Measurements from ENCODE around the gene SGPP2. TPM values are rescaled to one million over a fixed set of nuclear protein-coding genes. Genes with fewer than 3 reads are reported as not detected.

Gene SGPP2
- total RNA-seq, 1 experiment from 2014 or later: not detected

GRCh38 chr2:222427646-222428301 is 3.4 kb downstream of the SGPP2 start:
- Histone ChIP-seq H2AK5ac (ENCODE audit: insufficient read length, low read length) (no peak overlapping the region), H2BK12ac (ENCODE audit: insufficient read length, low read depth, low read length) (no peak overlapping the region), H3K23ac (ENCODE audit: insufficient read length, low read depth, low read length) (no peak overlapping the region), H2BK15ac (ENCODE audit: low read depth, low read length) (no peak overlapping the region), H3K56ac (ENCODE audit: insufficient read length, low read depth, low read length) (no peak overlapping the region), H3K4ac (ENCODE audit: low read depth, low read length) (no peak overlapping the region), H2BK5ac (ENCODE audit: insufficient read length, low read length) (no peak overlapping the region), H4K5ac (ENCODE audit: insufficient read length, low read depth, low read length) (no peak overlapping the region), H3K18ac (ENCODE audit: insufficient read length, low read depth, low read length) (no peak overlapping the region), H3K9ac (ENCODE audit: extremely low read depth, insufficient read length, low read length) (no peak overlapping the region), H3K4me1 (ENCODE audit: insufficient read depth, low read length) (no peaks in the 10 kb centered on the region), H3T11ph (ENCODE audit: low read length) (no peak overlapping the region), H3K23me2 (ENCODE audit: insufficient read length, low read depth, low read length, poor library complexity, severe bottlenecking) (peaks cover 8% of the 10 kb centered on the region), H3K4me2 (ENCODE audit: insufficient read depth, insufficient read length, low read length) (no peak overlapping the region), H3K79me1 (ENCODE audit: insufficient read depth, low read depth, low read length, poor library complexity, severe bottlenecking) (no peaks in the 10 kb centered on the region), H2BK20ac (ENCODE audit: low read depth, low read length, poor library complexity, severe bottlenecking) (no peak overlapping the region), H3K27me3 (ENCODE audit: insufficient read depth, low read length) (peaks cover 60% of the 10 kb centered on the region), H3K27ac (ENCODE audit: insufficient read length, low read depth, low read length) (no peak overlapping the region), H3K79me2 (ENCODE audit: insufficient read depth, low read length) (no peaks in the 10 kb centered on the region), H2BK120ac (ENCODE audit: low read depth, low read length, poor library complexity, severe bottlenecking) (no peak overlapping the region), H2AFZ (ENCODE audit: low read length) (no peak overlapping the region), H3K14ac (ENCODE audit: insufficient read depth, low read length) (no peak overlapping the region), H4K8ac (replicated peaks; ENCODE audit: insufficient read length, low read depth, low read length) (no peak overlapping the region), H4K20me1 (ENCODE audit: control insufficient read depth, insufficient read depth, insufficient read length) (peaks cover 2% of the 10 kb centered on the region), H4K91ac (ENCODE audit: insufficient read length, low read depth, low read length) (no peak overlapping the region), H3K9me3 (ENCODE audit: control insufficient read depth, low read depth, low read length) (no peaks in the 10 kb centered on the region)
- WGBS (ENCODE audit: extremely low coverage, insufficient read length, low lambda C conversion rate): no CpG with 5 or more reads among the region's 3 CpGs
- peaks cover 17 to 22% of the 10 kb centered on the region in 2 experiments for H3K4me1 Mint-ChIP-seq
- no peaks in the 10 kb centered on the region; a peak in 3 of 5 replicates for H3K9me3 Mint-ChIP-seq
- no peaks in the 10 kb centered on the region for H3K36me3 Mint-ChIP-seq (ENCODE audit: insufficient read depth in 1 of 3, low read depth in 3 of 3)
- DNase-seq: no peak
- no peak for TF ChIP-seq CTCF (conservative IDR thresholded peaks at IDR 0.05)
- no peak overlapping the region for H3K27ac Mint-ChIP-seq
- peaks cover 95% of the 10 kb centered on the region for H3K27me3 Mint-ChIP-seq (ENCODE audit: low read depth)
- no peak overlapping the region for H3K4me3 Mint-ChIP-seq

Measured in H9 (cell line).